Mammary epithelial cell (primary cell): Measurements from ENCODE around the gene GLCE.

ENCODE experiments used
- EZH2 ChIP-seq: IDR thresholded peaks from 2 replicates; pipeline ENCODE4 v1.6.1; 2012; ENCODE audit warnings: low read length, inconsistent platforms, borderline replicate concordance
- TF ChIP-seq, protein P1 (sequence below), 2 donors: IDR thresholded peaks in 1 of 2; conservative IDR thresholded peaks in 1 of 2; 2 replicates each; pipeline ENCODE4 v1.5.1; 2011 to 2012; ENCODE audit warnings: inconsistent platforms in 2 of 2, low read length in 2 of 2, mild to moderate bottlenecking in 2 of 2, control low read depth in 1 of 2, low read depth in 1 of 2; ENCODE audit not compliant: insufficient read depth in 1 of 2; ENCODE audit errors: extremely low read depth in 1 of 2

DNA sequence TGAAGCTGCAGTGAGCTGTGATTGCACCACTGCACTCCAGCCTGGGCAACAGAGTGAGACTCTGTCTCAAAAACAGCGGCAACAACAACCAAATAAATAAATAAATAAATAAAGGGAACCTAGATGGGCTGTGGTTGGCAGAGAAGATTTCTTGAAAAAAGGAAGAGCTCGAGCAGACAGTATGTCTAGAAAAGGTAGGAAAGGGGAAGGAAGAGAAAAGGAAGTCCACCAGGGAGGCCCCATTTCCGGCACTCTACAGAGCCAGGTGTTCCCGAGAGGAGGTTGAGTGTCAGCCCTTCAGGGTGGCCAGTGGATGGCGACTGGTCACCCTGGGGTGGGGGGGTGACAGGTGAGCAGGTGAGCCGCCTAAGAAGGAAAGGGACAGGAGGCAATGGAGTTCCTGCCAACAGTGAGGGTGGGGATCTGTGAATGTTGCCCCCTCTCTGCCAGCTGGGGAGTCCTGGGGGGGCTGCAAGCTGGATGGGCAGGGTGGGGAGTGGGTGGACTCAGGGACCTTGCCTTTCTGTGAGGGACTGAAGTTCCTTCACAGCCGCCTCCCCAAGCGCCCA lies 153.1 kb downstream of the GLCE start:
- TF ChIP-seq, protein P1, sequence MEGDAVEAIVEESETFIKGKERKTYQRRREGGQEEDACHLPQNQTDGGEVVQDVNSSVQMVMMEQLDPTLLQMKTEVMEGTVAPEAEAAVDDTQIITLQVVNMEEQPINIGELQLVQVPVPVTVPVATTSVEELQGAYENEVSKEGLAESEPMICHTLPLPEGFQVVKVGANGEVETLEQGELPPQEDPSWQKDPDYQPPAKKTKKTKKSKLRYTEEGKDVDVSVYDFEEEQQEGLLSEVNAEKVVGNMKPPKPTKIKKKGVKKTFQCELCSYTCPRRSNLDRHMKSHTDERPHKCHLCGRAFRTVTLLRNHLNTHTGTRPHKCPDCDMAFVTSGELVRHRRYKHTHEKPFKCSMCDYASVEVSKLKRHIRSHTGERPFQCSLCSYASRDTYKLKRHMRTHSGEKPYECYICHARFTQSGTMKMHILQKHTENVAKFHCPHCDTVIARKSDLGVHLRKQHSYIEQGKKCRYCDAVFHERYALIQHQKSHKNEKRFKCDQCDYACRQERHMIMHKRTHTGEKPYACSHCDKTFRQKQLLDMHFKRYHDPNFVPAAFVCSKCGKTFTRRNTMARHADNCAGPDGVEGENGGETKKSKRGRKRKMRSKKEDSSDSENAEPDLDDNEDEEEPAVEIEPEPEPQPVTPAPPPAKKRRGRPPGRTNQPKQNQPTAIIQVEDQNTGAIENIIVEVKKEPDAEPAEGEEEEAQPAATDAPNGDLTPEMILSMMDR (conservative IDR thresholded peaks at IDR 0.05 in 1 of 2, IDR thresholded peaks at IDR 0.05 in 1 of 2; ENCODE audit: extremely low read depth in 1 of 2, insufficient read depth in 1 of 2, low read depth in 1 of 2, low read length in 2 of 2): no peak
- TF ChIP-seq EZH2: no peak
